GM12878 (cell line): Measurements from ENCODE around the gene MYL3. TPM values are rescaled to one million over a fixed set of nuclear protein-coding genes. Genes with fewer than 3 reads are reported as not detected.

Experiments used
- ATAC-seq: fragments of 200-7000 bp; cut with Tn5 transposase; 3 replicates; pipeline ENCODE4 v1.9.1; 2020; ENCODE audit warnings: mild to moderate bottlenecking, moderate library complexity
- BruUV-seq: library from RNA; stranded (reverse); fragments of 400-500 nt; replicated peaks from 2 replicates; lab custom pipeline; 2021; lab: Mats Ljungman, UMichigan
- CTCF ChIA-PET: fragments of 300-600 bp; sonication (Branson Sonifier 250); formaldehyde crosslinking; extraction: SDS; loops from one replicate; lab custom pipeline; 2021; ENCODE audit warnings: inconsistent platforms; lab: Yijun Ruan, JAX
- POLR2A ChIA-PET: fragments of 350-600 bp; formaldehyde crosslinking; extraction: SDS; loops from one replicate; lab custom pipeline; 2021; ENCODE audit warnings: inconsistent platforms; lab: Charles Lee
- RAD21 ChIA-PET: fragments of 300-600 bp; sonication (Branson Sonifier 250); formaldehyde crosslinking; loops from one replicate; lab custom pipeline; 2023; ENCODE audit warnings: antibody characterized with exemption; ENCODE audit not compliant: unreplicated experiment; lab: Charles Lee
- SMC1A ChIA-PET: fragments of 300-600 bp; sonication (Branson Sonifier 250); formaldehyde crosslinking; loops from one replicate; lab custom pipeline; 2023; ENCODE audit not compliant: unreplicated experiment, uncharacterized antibody; lab: Charles Lee
- DNase-seq: peaks from one replicate; pipeline ENCODE4 v3.0.0-alpha.2; 2011; ENCODE audit warnings: low read depth, low spot score
- FAIRE-seq: peaks from 3 replicates; lab custom pipeline; 2011; peaks lifted over from hg19 to GRCh38; lab: Jason Lieb, UNC
- H2AFZ ChIP-seq: 2 replicates; pipeline ENCODE4 v1.6.0; 2011; ENCODE audit warnings: low read depth, low read length, control low read depth; ENCODE audit not compliant: control insufficient read depth
- H3K27ac ChIP-seq: 2 replicates; pipeline ENCODE4 v1.5.1; 2011; ENCODE audit warnings: control low read depth; ENCODE audit not compliant: control insufficient read depth, insufficient read depth
- H3K27me3 ChIP-seq, 2 experiments: replicated peaks in 1 of 2; 2 replicates each; pipeline versions ENCODE4 v1.6.0 to v1.6.1; 2011; ENCODE audit warnings: low read length in 1 of 2; ENCODE audit not compliant: control insufficient read depth in 2 of 2, insufficient read depth in 2 of 2
- H3K36me3 ChIP-seq, 2 experiments: 2 replicates each; pipeline ENCODE4 v1.5.1; 2011; ENCODE audit warnings: low read length in 1 of 2; ENCODE audit not compliant: control insufficient read depth in 2 of 2, insufficient read depth in 2 of 2
- H3K4me1 ChIP-seq: 2 replicates; pipeline ENCODE4 v1.6.1; 2011; ENCODE audit warnings: mild to moderate bottlenecking, low read length, moderate library complexity, mixed read lengths; ENCODE audit not compliant: control insufficient read depth, insufficient read depth
- H3K4me2 ChIP-seq: 2 replicates; pipeline ENCODE4 v1.6.0; 2011; ENCODE audit warnings: control low read depth; ENCODE audit not compliant: control insufficient read depth, insufficient read depth
- H3K4me3 ChIP-seq: fragments of 200-600 bp; sonication (generic); 2 replicates; pipeline ENCODE4 v1.5.1; 2016
- H3K79me2 ChIP-seq: 2 replicates; pipeline ENCODE4 v1.6.0; 2011; ENCODE audit warnings: low read length; ENCODE audit not compliant: control insufficient read depth, insufficient read depth
- H3K9ac ChIP-seq: 2 replicates; pipeline ENCODE4 v1.8.0; 2011; ENCODE audit warnings: low read length, control low read depth, mixed read lengths; ENCODE audit not compliant: control insufficient read depth, insufficient read depth
- H3K9me3 ChIP-seq: replicated peaks from 3 replicates; pipeline ENCODE4 v1.5.1; 2011; ENCODE audit warnings: mild to moderate bottlenecking, low read length; ENCODE audit not compliant: control insufficient read depth, insufficient read depth
- H4K20me1 ChIP-seq: 2 replicates; pipeline ENCODE4 v1.6.0; 2011; ENCODE audit not compliant: control insufficient read depth, insufficient read depth
- FOXK2 ChIP-seq: fragments of 450-650 bp; IDR thresholded peaks from 2 replicates; pipeline ENCODE4 v1.6.1; 2017; ENCODE audit warnings: mild to moderate bottlenecking, moderate library complexity
- HDAC2 ChIP-seq: fragments of 200-600 bp; sonication (generic); IDR thresholded peaks from 2 replicates; pipeline ENCODE4 v1.6.1; 2017
- KAT2A ChIP-seq: conservative IDR thresholded peaks from 2 replicates; pipeline ENCODE4 v1.6.1; 2011; ENCODE audit warnings: low read depth, low read length; ENCODE audit not compliant: control insufficient read depth
- MXI1 ChIP-seq: fragments of 150-350 bp; IDR thresholded peaks from 2 replicates; pipeline ENCODE4 v1.6.1; 2011; ENCODE audit warnings: low read depth, mild to moderate bottlenecking, inconsistent platforms, low read length, improper control_type of control experiment
- NFIC ChIP-seq: IDR thresholded peaks from 2 replicates; pipeline ENCODE4 v1.6.1; 2012; ENCODE audit warnings: low read depth, mild to moderate bottlenecking, inconsistent platforms, low read length, moderate library complexity
- ZNF592 ChIP-seq: fragments of 450-650 bp; IDR thresholded peaks from 2 replicates; pipeline ENCODE4 v1.6.1; 2017; ENCODE audit warnings: mild to moderate bottlenecking, moderate library complexity
- ZZZ3 ChIP-seq: IDR thresholded peaks from 2 replicates; pipeline ENCODE4 v1.6.1; 2011; ENCODE audit warnings: low read depth; ENCODE audit not compliant: control insufficient read depth, insufficient read length
- WGBS: methylation state at CpG from one replicate; pipeline ENCODE4 v1.1.6; 2016; ENCODE audit warnings: low lambda C conversion rate; ENCODE audit not compliant: insufficient replicate concordance, insufficient coverage; ENCODE audit errors: missing lambda C conversion rate; 5-methylcytosine and 5-hydroxymethylcytosine counted together
- in situ Hi-C: fragments of 300-500 bp; cut with MboI; formaldehyde crosslinking; loops from 9 replicates; pipeline ENCODE4 v1.14.3; 2018; ENCODE audit warnings: mixed read lengths
- intact Hi-C: fragments of 100-400 bp; cut with micrococcal nuclease; formaldehyde crosslinking; loops from one replicate; pipeline ENCODE4 v1.14.2; 2022; ENCODE audit not compliant: unreplicated experiment
- polyA plus RNA-seq, 11 experiments: library from polyadenylated mRNA; depleted of rRNA in 4 of 11; unstranded in 6 of 11; stranded (reverse) in 5 of 11; fragments of >200 nt; fragmentation: Nextera tagmentation in 4 of 11; fragmentation: Illumina TruSeq in 1 of 11; extraction: Ambion mirVana in 4 of 11; extraction: Trizol in 1 of 11; gene quantifications; 1 replicate in 1 of 11; 2 replicates in 10 of 11; pipeline versions ENCODE4 v1.2.1 to v1.2.3, GENCODE V29; 2011 to 2016; ENCODE audit warnings: inconsistent platforms in 2 of 11, missing spikeins in 2 of 11, low read depth in 1 of 11
- total RNA-seq, 4 experiments: library from RNA; depleted of rRNA in 3 of 4; stranded (reverse); fragments of >200 nt in 3 of 4; fragmentation: Illumina TruSeq in 1 of 4; extraction: Trizol in 1 of 4; gene quantifications; 2 replicates each; pipeline versions ENCODE4 v1.2.1 to v1.2.3, GENCODE V29; 2013 to 2021

MYL3 gene
- total and polyA plus RNA-seq, 10 of the 15 experiments (the other 5 are each of a cell fraction or from before 2014, with no cell fraction given), result 0.40 TPM; not detected in 9

GRCh38 chr3:46853441-46854415 lies 9.5 kb downstream of the MYL3 start:
- 56% methylated on average over 15 of the region's 15 CpGs for WGBS
- ChIA-PET CTCF (interaction anchor here (1.1 kb wide), 2 partner anchors 120 to 147 kb away, joined by 3 to 4 read pairs; no protein-coding TSS in a partner anchor), SMC1A (interaction anchor here (0.6 kb wide), 1 partner anchor 189 kb away, joined by 3 read pairs; no protein-coding TSS in a partner anchor), POLR2A (no interaction called here), RAD21 (no interaction called here)
- no peaks in the 10 kb centered on the region for H3K9me3 ChIP-seq
- H4K20me1 ChIP-seq, result no peaks in the 10 kb centered on the region
- no peak overlapping the region for H3K4me2 ChIP-seq
- no peak for ATAC-seq
- no peak overlapping the region for H3K4me3 ChIP-seq
- no TSS peak for BruUV-seq
- H2AFZ ChIP-seq, result no peak overlapping the region
- H3K27me3 ChIP-seq, result no peaks in the 10 kb centered on the region; a peak in 2 of 4 replicates
- H3K9ac ChIP-seq, result no peak overlapping the region
- in situ Hi-C loops, result no loop called here
- H3K79me2 ChIP-seq, result no peaks in the 10 kb centered on the region
- TF ChIP-seq FOXK2 (no peak), ZZZ3 (no peak), MXI1 (no peak), KAT2A (no peak), NFIC (no peak), HDAC2 (no peak), ZNF592 (no peak)
- no peak for FAIRE-seq
- no peaks in the 10 kb centered on the region for H3K36me3 ChIP-seq
- no peak for DNase-seq
- no peaks in the 10 kb centered on the region for H3K4me1 ChIP-seq
- no peak overlapping the region for H3K27ac ChIP-seq
- intact Hi-C loops, result no loop called here
